ENCODE data around the gene GYPA. TPM values are rescaled to one million over a fixed set of nuclear protein-coding genes. Genes with fewer than 3 reads are reported as not detected.
"Not testable (repeated sequence)": the region's sequence is repeated elsewhere in the genome, so short reads cannot be mapped to it uniquely, and the experiment has no call there.

The GYPA gene
- total RNA-seq (not detected in 2 replicates), polyA plus RNA-seq (0.81 TPM in 1 of 2 replicates, not detected in the other)

- H3K27me3 ChIP-seq; DNase-seq (ENCODE audit: low read depth in 1 of 2, low spot score in 1 of 2); H3K36me3 ChIP-seq; H3K27ac ChIP-seq; H3K9me3 ChIP-seq (ENCODE audit: low read depth); H3K4me1 ChIP-seq (ENCODE audit: low read depth); H3K4me3 ChIP-seq: not testable (repeated sequence)
These were observed at the start of gene GYPA for GRCh38 chr4:144140594-144141295. Gene GYPA (minus strand): TSS chr4:144140718. CDS start chr4:144140635, 83 bp downstream.

- Histone ChIP-seq H3K4me3 (no peak overlapping the region), H3K36me3 (no peaks in the 10 kb centered on the region), H3K27ac (no peak overlapping the region), H3K27me3 (no peaks in the 10 kb centered on the region), H3K4me1 (ENCODE audit: low read depth) (no peaks in the 10 kb centered on the region), H3K9me3 (ENCODE audit: low read depth) (no peaks in the 10 kb centered on the region)
- DNase-seq (ENCODE audit: low read depth in 1 of 2, low spot score in 1 of 2): no peak
- TF ChIP-seq CTCF (IDR thresholded peaks at IDR 0.05; ENCODE audit: low read depth, low read length): no peak
These were observed 49.5 kb upstream of the GYPA start for GRCh38 chr4:144190009-144190408.

DNA sequence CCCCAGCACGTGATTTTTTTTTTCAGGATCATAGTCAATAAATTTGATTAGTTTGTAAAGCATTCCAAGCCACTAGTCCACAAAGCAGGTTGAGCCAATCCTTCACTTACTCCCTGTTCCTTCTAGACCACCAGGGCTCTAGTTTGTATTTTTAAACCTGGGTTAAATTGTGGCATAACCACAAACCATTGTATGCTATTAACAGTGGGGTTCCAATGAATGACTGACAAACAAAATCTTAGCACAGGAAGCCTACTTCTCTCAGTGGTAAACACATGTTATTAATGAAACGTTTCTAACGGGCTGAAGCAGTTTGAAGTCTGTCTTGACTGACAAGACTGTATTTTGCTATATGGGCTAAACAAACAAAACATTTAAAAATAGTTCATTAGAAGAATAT, 48.6 kb upstream of the GYPA start:
- no peaks in the 10 kb centered on the region for H3K27me3 ChIP-seq
- H3K4me1 ChIP-seq (ENCODE audit: low read depth): no peaks in the 10 kb centered on the region
- no peak overlapping the region for H3K4me3 ChIP-seq
- H3K27ac ChIP-seq: no peak overlapping the region
- no peaks in the 10 kb centered on the region for H3K9me3 ChIP-seq (ENCODE audit: low read depth)
- H3K36me3 ChIP-seq: no peaks in the 10 kb centered on the region
- TF ChIP-seq CTCF (IDR thresholded peaks at IDR 0.05; ENCODE audit: low read depth, low read length): no peak
- DNase-seq (ENCODE audit: low read depth in 1 of 2, low spot score in 1 of 2): no peak

DNA sequence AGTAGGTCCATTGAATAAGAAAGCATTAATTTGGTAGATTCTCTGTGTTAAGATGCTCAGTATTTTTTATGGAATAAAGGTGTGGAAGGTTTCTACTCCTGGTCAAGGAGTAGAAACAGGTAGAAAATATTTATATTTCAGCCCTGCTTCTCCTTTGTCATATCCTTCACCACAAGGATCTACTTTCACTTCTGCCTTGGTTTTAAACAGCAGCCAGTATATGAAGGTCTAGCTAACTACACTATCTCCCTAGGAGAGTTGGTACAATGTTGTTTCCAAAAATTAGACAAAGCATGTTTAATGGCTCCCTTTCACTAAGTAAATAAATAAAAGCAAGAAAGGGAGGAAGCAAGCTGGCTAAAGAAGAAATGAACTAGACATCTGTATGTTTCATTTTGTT, 44.6 kb upstream of the GYPA start:
- Histone ChIP-seq H3K36me3 (no peaks in the 10 kb centered on the region), H3K4me1 (ENCODE audit: low read depth) (no peaks in the 10 kb centered on the region), H3K27me3 (no peaks in the 10 kb centered on the region), H3K9me3 (ENCODE audit: low read depth) (no peaks in the 10 kb centered on the region), H3K4me3 (no peak overlapping the region), H3K27ac (no peak overlapping the region)
- TF ChIP-seq CTCF (IDR thresholded peaks at IDR 0.05; ENCODE audit: low read depth, low read length): no peak
- DNase-seq (ENCODE audit: low read depth in 1 of 2, low spot score in 1 of 2): no peak

DNA sequence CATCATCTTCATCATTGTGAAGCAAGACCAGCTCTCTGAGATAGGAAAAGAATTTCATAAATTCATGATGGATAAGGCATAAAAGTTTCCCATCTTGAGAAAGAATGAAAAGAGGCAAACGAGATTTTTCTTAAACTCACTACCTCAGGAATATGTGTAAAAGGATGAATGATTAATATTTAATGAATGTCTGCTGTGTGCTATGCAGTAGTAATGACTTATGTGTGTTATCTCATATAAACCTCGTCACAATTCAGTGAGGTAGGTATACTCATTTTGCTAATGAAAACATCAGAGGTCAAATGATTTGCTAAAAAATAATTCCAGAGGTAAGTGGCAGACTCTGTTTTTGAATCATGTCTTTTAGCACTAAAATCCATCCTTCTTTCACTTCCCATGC, 42.6 kb upstream of the GYPA start:
- peaks cover 12% of the 10 kb centered on the region for H3K4me1 ChIP-seq (ENCODE audit: low read depth)
- no peaks in the 10 kb centered on the region for H3K9me3 ChIP-seq (ENCODE audit: low read depth)
- no peak overlapping the region for H3K27ac ChIP-seq
- no peaks in the 10 kb centered on the region for H3K27me3 ChIP-seq
- no peak for DNase-seq (ENCODE audit: low read depth in 1 of 2, low spot score in 1 of 2)
- no peaks in the 10 kb centered on the region for H3K36me3 ChIP-seq
- no peak overlapping the region for H3K4me3 ChIP-seq
- no peak for TF ChIP-seq CTCF (IDR thresholded peaks at IDR 0.05; ENCODE audit: low read depth, low read length)

GRCh38 chr4:144181391-144181790, 40.9 kb upstream of the GYPA start:
- no peak for DNase-seq (ENCODE audit: low read depth in 1 of 2, low spot score in 1 of 2)
- Histone ChIP-seq H3K9me3 (ENCODE audit: low read depth) (no peaks in the 10 kb centered on the region), H3K36me3 (no peaks in the 10 kb centered on the region), H3K27ac (no peak overlapping the region), H3K27me3 (no peaks in the 10 kb centered on the region), H3K4me1 (ENCODE audit: low read depth) (peaks cover 17% of the 10 kb centered on the region), H3K4me3 (no peak overlapping the region)
- TF ChIP-seq CTCF (IDR thresholded peaks at IDR 0.05; ENCODE audit: low read depth, low read length): no peak
